CD4-positive, alpha-beta T cell (primary cell): Measurements from ENCODE around the gene RABL3. TPM values are rescaled to one million over a fixed set of nuclear protein-coding genes. Genes with fewer than 3 reads are reported as not detected.
"Not testable (repeated sequence)": the region's sequence is repeated elsewhere in the genome, so short reads cannot be mapped to it uniquely, and the experiment has no call there.

Experiments used
- ATAC-seq: fragments of 200-7000 bp; cut with Tn5 transposase; one replicate; pipeline ENCODE4 v1.10.0; 2022; ENCODE audit warnings: mild to moderate bottlenecking; ENCODE audit not compliant: poor library complexity
- CTCF ChIA-PET: fragments of 350-600 bp; sonication (Branson Sonifier 250); formaldehyde crosslinking; loops from one replicate; lab custom pipeline; 2021; ENCODE audit warnings: antibody characterized with exemption, inconsistent platforms; lab: Charles Lee
- POLR2A ChIA-PET: fragments of 350-600 bp; sonication (Branson Sonifier 250); formaldehyde crosslinking; loops from one replicate; lab custom pipeline; 2021; ENCODE audit warnings: antibody characterized with exemption, inconsistent platforms; lab: Charles Lee
- DNase-seq, 14 experiments: peaks; one replicate each; pipeline ENCODE4 v3.0.0-alpha.2; 2013 to 2020; ENCODE audit warnings: mixed read lengths in 2 of 14
- H3K27ac ChIP-seq, 2 donors: one replicate each; pipeline versions ENCODE4 v1.5.1 to v1.7.0; 2013; ENCODE audit warnings: low read length in 2 of 2, low read depth in 1 of 2, mild to moderate bottlenecking in 1 of 2
- H3K27me3 ChIP-seq, 2 experiments: 1 replicate in 1 of 2; 2 replicates in 1 of 2; pipeline versions ENCODE4 v1.6.1 to v1.7.0; 2013; ENCODE audit warnings: low read length in 2 of 2, control low read depth in 1 of 2, mild to moderate bottlenecking in 1 of 2, moderate library complexity in 1 of 2; ENCODE audit not compliant: insufficient read depth in 2 of 2, control insufficient read depth in 1 of 2
- H3K36me3 ChIP-seq: one replicate; pipeline ENCODE4 v1.6.1; 2013; ENCODE audit warnings: low read length, control low read depth; ENCODE audit not compliant: insufficient read depth
- H3K4me1 ChIP-seq: one replicate; pipeline ENCODE4 v1.6.1; 2013; ENCODE audit warnings: low read length, control low read depth; ENCODE audit not compliant: insufficient read depth
- H3K4me3 ChIP-seq: one replicate; pipeline ENCODE4 v1.5.1; 2013; ENCODE audit warnings: mild to moderate bottlenecking, low read length, moderate library complexity
- H3K9me3 ChIP-seq, 2 experiments: 1 replicate in 1 of 2; 2 replicates in 1 of 2; pipeline versions ENCODE4 v1.6.1 to v1.7.0; 2013; ENCODE audit warnings: low read length in 2 of 2, mild to moderate bottlenecking in 2 of 2, control low read depth in 1 of 2, moderate library complexity in 1 of 2; ENCODE audit not compliant: control insufficient read depth in 1 of 2, insufficient read depth in 1 of 2
- H3K27ac Mint-ChIP-seq: one replicate; pipeline ENCODE4 v1.8.0; 2020; ENCODE audit warnings: mixed read lengths
- H3K27me3 Mint-ChIP-seq: one replicate; pipeline ENCODE4 v1.8.0; 2021; ENCODE audit warnings: mixed read lengths
- H3K36me3 Mint-ChIP-seq: one replicate; pipeline ENCODE4 v1.8.0; 2021; ENCODE audit warnings: low read depth, mixed read lengths
- H3K4me1 Mint-ChIP-seq: one replicate; pipeline ENCODE4 v1.8.0; 2021; ENCODE audit warnings: low read depth, mixed read lengths
- H3K4me3 Mint-ChIP-seq: one replicate; pipeline ENCODE4 v1.8.0; 2020; ENCODE audit warnings: mild to moderate bottlenecking, mixed read lengths
- H3K9me3 Mint-ChIP-seq: one replicate; pipeline ENCODE4 v1.8.0; 2020; ENCODE audit warnings: mixed read lengths
- CTCF ChIP-seq: fragments of 200-600 bp; IDR thresholded peaks from one replicate; pipeline ENCODE4 v1.8.0; 2022; ENCODE audit warnings: antibody characterized with exemption, mild to moderate bottlenecking
- intact Hi-C, 2 experiments: fragments of 100-400 bp; cut with DNase I in 1 of 2; cut with micrococcal nuclease in 1 of 2; formaldehyde crosslinking; loops; one replicate each; pipeline versions ENCODE4 v1.15.1 to v1.9.0; 2023 to 2025; cut with DNase I, micrococcal nuclease
- total RNA-seq, 174 experiments: library from RNA in 2 of 174; stranded (reverse) in 2 of 174; gene quantifications; one replicate each; pipeline ENCODE4 v1.2.3 and lab custom pipeline; 2021 to 2026

Gene RABL3
- total RNA-seq, 2 experiments from 2014 or later, result 12.9 to 13.6 TPM

GRCh38 chr3:120730576-120731542 is 11.5 kb downstream of the RABL3 start:
- ATAC-seq, result no peak
- no peak overlapping the region for H3K4me3 ChIP-seq

GRCh38 chr3:120726791-120727190 is 15.5 kb downstream of the RABL3 start:
- Histone ChIP-seq H3K27ac (no peak overlapping the region), H3K4me3 (no peak overlapping the region), H3K27me3 (no peaks in the 10 kb centered on the region), H3K36me3 (peaks cover 3% of the 10 kb centered on the region), H3K9me3 (no peaks in the 10 kb centered on the region), H3K4me1 (no peaks in the 10 kb centered on the region)
- H3K27me3 Mint-ChIP-seq, result no peaks in the 10 kb centered on the region
- ChIA-PET CTCF (no interaction called here), POLR2A (no interaction called here)
- no peak overlapping the region for H3K27ac Mint-ChIP-seq
- no peak overlapping the region for H3K4me3 Mint-ChIP-seq
- intact Hi-C loops, result no loop called here
- H3K4me1 Mint-ChIP-seq, result peaks cover 19% of the 10 kb centered on the region
- peaks cover 57% of the 10 kb centered on the region for H3K36me3 Mint-ChIP-seq
- no peak for DNase-seq
- no peak for TF ChIP-seq CTCF
- ATAC-seq, result no peak
- no peaks in the 10 kb centered on the region for H3K9me3 Mint-ChIP-seq

More at GRCh38 chr3:120730576-120731542, 11.5 kb downstream of the RABL3 start:
- no peak overlapping the region for H3K4me3 Mint-ChIP-seq
- DNase-seq, result no peak
- Histone ChIP-seq H3K4me1 (no peaks in the 10 kb centered on the region), H3K9me3 (no peaks in the 10 kb centered on the region), H3K36me3 (peaks cover 3% of the 10 kb centered on the region), H3K27me3 (no peaks in the 10 kb centered on the region), H3K27ac (no peak overlapping the region)
- peaks cover 42% of the 10 kb centered on the region for H3K36me3 Mint-ChIP-seq
- peaks cover 2% of the 10 kb centered on the region for H3K9me3 Mint-ChIP-seq
- H3K4me1 Mint-ChIP-seq, result peaks cover 19% of the 10 kb centered on the region
- no peak for TF ChIP-seq CTCF
- ChIA-PET CTCF (no interaction called here), POLR2A (interaction anchor here (1.1 to 1.5 kb wide), 2 partner anchors 12 to 135 kb away, joined by 4 to 5 read pairs; partner anchors contain the start of genes GTF2E1, NDUFB4 and RABL3)
- intact Hi-C loops, result no loop called here
- peak overlapping the region; percentile 2 for H3K27ac Mint-ChIP-seq
- H3K27me3 Mint-ChIP-seq, result no peaks in the 10 kb centered on the region

GRCh38 chr3:120719167-120719834 is 23.0 kb downstream of the RABL3 start:
- H3K27me3 Mint-ChIP-seq, H3K9me3 ChIP-seq, H3K36me3 ChIP-seq, H3K9me3 Mint-ChIP-seq, H3K27me3 ChIP-seq: not testable (repeated sequence)
- H3K4me1 ChIP-seq, result peaks cover 16% of the 10 kb centered on the region
- ChIA-PET POLR2A (interaction anchor here (0.7 to 3.1 kb wide), 8 partner anchors 10 to 625 kb away, joined by 3 to 27 read pairs (median 4); partner anchors contain the start of genes GTF2E1, NDUFB4 and RABL3), CTCF (interaction anchor here (1.0 kb wide), 1 partner anchor 76 kb away, joined by 3 read pairs; no protein-coding TSS in a partner anchor)
- H3K36me3 Mint-ChIP-seq, result peaks cover 40% of the 10 kb centered on the region
- intact Hi-C loops, result loop anchor here (1.0 to 2.0 kb wide), 2 partner anchors 23 to 24 kb away; partner anchors contain the start of genes GTF2E1 (in 2 of the 2) and RABL3 (in 2 of the 2)
- peak overlapping the region; percentile 49 for H3K4me3 ChIP-seq
- peak overlapping the region; percentile 98 for H3K27ac Mint-ChIP-seq
- peak overlapping the region; percentile 88 for H3K4me3 Mint-ChIP-seq
- peak overlapping the region; percentile 14 to 41 for H3K27ac ChIP-seq
- ATAC-seq (peak; percentile 92), DNase-seq (peak; percentile 66 to 88 (median 80))
- peaks cover 38% of the 10 kb centered on the region for H3K4me1 Mint-ChIP-seq
